ENCODE results near the gene CELF4.

DNA sequence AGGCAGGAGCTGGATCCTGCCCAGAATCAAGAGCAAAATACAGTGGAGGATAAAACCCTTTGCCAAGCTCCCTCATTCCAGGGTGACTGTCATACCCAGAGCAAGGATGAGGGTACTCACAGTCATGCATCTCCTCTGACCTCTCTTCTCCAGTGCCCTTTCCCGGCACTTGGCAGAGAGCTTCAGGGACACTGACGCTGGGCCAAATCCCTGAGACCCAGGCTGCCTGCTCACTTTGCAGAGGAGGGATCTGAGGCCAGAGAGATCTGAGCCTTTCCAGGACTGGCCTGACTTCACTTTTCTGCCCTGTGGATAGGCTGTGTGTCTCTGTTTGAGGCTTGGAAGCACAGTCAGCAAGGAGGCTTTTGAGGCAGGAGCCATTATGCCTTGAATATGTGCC, 330.0 kb downstream of the CELF4 start:
- no peak for TF ChIP-seq POLR2A (IDR thresholded peaks at IDR 0.05)
- no peak for TF ChIP-seq EP300 (IDR thresholded peaks at IDR 0.05)
- TF ChIP-seq, protein P1, sequence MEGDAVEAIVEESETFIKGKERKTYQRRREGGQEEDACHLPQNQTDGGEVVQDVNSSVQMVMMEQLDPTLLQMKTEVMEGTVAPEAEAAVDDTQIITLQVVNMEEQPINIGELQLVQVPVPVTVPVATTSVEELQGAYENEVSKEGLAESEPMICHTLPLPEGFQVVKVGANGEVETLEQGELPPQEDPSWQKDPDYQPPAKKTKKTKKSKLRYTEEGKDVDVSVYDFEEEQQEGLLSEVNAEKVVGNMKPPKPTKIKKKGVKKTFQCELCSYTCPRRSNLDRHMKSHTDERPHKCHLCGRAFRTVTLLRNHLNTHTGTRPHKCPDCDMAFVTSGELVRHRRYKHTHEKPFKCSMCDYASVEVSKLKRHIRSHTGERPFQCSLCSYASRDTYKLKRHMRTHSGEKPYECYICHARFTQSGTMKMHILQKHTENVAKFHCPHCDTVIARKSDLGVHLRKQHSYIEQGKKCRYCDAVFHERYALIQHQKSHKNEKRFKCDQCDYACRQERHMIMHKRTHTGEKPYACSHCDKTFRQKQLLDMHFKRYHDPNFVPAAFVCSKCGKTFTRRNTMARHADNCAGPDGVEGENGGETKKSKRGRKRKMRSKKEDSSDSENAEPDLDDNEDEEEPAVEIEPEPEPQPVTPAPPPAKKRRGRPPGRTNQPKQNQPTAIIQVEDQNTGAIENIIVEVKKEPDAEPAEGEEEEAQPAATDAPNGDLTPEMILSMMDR (IDR thresholded peaks at IDR 0.05), result no peak
